NCI-H2081 (cell line): ENCODE data around the gene ARID1B.

Experiments
- DNase-seq, 2 experiments: peaks; one replicate each; lab custom pipeline; 2025; lab: John Stamatoyannopoulos, UW

Gene ARID1B

GRCh38 chr6:157227202-157228166, 450.3 kb downstream of the ARID1B start:
- DNase-seq: peak in 1 of 2 experiments; percentile 12

- DNase-seq: peak; percentile 86 to 92
These were observed 451.4 kb downstream of the ARID1B start for GRCh38 chr6:157228426-157229131.

GRCh38 chr6:157229132-157229618, 452.0 kb downstream of the ARID1B start:
- peak; percentile 32 to 77 for DNase-seq

- peak; percentile 89 to 95 for DNase-seq
These were observed 452.5 kb downstream of the ARID1B start for GRCh38 chr6:157229713-157230112.

GRCh38 chr6:157230910-157231309, 453.7 kb downstream of the ARID1B start:
- DNase-seq: no peak

GRCh38 chr6:157232161-157232895, 455.1 kb downstream of the ARID1B start:
- no peak for DNase-seq

- no peak for DNase-seq
These were observed 456.0 kb downstream of the ARID1B start for GRCh38 chr6:157233156-157233555.

GRCh38 chr6:157233686-157234085, 456.5 kb downstream of the ARID1B start:
- DNase-seq: no peak

GRCh38 chr6:157235600-157236039, 458.4 kb downstream of the ARID1B start:
- DNase-seq: no peak

- DNase-seq: no peak
These were observed 459.0 kb downstream of the ARID1B start for GRCh38 chr6:157236040-157236725.

- DNase-seq: no peak
These were observed 461.2 kb downstream of the ARID1B start for GRCh38 chr6:157238346-157238745.

- no peak for DNase-seq
These were observed 462.0 kb downstream of the ARID1B start for GRCh38 chr6:157239148-157239547.

- DNase-seq: no peak
These were observed 462.5 kb downstream of the ARID1B start for GRCh38 chr6:157239671-157240058.

- DNase-seq: peak in 1 of 2 experiments; percentile 53
These were observed 463.1 kb downstream of the ARID1B start for GRCh38 chr6:157240059-157240959.

- DNase-seq: no peak
These were observed 463.8 kb downstream of the ARID1B start for GRCh38 chr6:157240960-157241311.

- no peak for DNase-seq
These were observed 465.6 kb downstream of the ARID1B start for GRCh38 chr6:157242791-157243190.

- DNase-seq: no peak
These were observed 467.0 kb downstream of the ARID1B start for GRCh38 chr6:157244175-157244574.

- DNase-seq: no peak
These were observed 467.6 kb downstream of the ARID1B start for GRCh38 chr6:157244780-157245179.

GRCh38 chr6:157245436-157245835, 468.3 kb downstream of the ARID1B start:
- no peak for DNase-seq

GRCh38 chr6:157246048-157246630, 469.0 kb downstream of the ARID1B start:
- no peak for DNase-seq
